GM12801 (cell line): ENCODE data around the gene DNAAF2.

ENCODE experiments used
- TF ChIP-seq, protein P1 (sequence below): IDR thresholded peaks from one replicate; pipeline ENCODE4 v1.5.1; 2011; ENCODE audit warnings: control low read depth; ENCODE audit not compliant: insufficient read length; ENCODE audit errors: extremely low read depth

The DNAAF2 gene

DNA sequence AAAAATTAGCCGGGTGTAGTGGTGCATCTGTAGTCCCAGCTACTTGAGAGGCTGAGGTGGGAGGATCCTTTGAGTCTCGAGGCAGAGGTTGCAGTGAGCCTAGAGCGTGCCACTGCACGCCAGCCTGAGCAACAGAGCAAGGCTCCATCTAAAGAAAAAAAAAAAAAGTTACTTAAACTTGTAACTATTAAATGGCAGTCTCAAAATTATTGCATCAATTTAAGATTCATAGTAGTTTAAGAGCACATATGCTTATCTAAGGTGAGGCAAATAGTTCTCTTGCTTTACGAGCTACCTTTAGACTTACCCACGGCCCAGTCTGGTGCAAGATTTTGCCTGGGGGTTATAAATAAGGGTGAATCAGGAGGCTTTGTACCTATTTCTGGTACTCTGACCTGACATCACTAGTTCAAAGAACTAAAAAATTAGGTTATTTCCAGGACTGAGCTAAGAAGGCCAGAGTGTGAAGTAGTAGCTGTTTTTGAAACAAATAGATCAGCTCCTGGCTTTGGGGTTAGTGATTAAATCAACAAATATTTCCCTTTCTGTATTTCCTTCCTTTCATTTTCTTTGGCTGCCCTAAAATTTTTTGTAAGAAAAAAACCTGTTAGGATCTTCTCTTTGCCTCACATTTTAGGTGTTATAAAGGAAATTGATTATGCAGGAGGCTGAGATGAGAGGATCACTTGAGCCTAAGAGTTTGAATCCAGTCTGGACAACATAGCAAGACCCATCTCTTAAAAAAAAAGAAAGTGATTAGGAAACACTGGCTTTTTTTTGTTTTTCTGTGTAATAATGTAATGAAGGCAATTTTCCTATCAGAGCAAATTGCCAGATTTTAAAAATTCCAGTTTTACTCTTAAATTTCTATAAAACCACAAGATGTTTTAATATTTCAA lies 10.9 kb downstream of the DNAAF2 start:
- TF ChIP-seq, protein P1, sequence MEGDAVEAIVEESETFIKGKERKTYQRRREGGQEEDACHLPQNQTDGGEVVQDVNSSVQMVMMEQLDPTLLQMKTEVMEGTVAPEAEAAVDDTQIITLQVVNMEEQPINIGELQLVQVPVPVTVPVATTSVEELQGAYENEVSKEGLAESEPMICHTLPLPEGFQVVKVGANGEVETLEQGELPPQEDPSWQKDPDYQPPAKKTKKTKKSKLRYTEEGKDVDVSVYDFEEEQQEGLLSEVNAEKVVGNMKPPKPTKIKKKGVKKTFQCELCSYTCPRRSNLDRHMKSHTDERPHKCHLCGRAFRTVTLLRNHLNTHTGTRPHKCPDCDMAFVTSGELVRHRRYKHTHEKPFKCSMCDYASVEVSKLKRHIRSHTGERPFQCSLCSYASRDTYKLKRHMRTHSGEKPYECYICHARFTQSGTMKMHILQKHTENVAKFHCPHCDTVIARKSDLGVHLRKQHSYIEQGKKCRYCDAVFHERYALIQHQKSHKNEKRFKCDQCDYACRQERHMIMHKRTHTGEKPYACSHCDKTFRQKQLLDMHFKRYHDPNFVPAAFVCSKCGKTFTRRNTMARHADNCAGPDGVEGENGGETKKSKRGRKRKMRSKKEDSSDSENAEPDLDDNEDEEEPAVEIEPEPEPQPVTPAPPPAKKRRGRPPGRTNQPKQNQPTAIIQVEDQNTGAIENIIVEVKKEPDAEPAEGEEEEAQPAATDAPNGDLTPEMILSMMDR, result no peak

DNA sequence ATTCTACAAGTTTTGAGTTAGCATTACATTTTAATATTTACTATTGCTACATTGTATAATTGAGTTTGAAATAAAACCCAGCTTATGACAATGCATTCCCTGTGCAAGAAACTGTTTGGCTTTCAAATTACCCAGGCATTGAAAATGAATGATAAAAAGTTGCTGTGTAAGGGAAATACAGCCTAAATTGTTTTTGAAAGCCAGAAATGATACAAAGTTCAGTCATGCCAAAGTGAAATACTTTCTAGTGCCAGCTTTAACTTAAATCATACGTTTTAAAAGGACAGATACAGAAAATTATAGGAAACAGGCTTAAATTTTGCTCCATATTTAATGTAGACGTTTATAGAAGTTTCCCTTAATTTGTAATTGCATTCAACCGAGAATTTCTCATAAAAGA lies 11.7 kb downstream of the DNAAF2 start:
- TF ChIP-seq, protein P1, result no peak

- TF ChIP-seq, protein P1, result no peak
These were observed 12.9 kb downstream of the DNAAF2 start for GRCh38 chr14:49622022-49622607.

DNA sequence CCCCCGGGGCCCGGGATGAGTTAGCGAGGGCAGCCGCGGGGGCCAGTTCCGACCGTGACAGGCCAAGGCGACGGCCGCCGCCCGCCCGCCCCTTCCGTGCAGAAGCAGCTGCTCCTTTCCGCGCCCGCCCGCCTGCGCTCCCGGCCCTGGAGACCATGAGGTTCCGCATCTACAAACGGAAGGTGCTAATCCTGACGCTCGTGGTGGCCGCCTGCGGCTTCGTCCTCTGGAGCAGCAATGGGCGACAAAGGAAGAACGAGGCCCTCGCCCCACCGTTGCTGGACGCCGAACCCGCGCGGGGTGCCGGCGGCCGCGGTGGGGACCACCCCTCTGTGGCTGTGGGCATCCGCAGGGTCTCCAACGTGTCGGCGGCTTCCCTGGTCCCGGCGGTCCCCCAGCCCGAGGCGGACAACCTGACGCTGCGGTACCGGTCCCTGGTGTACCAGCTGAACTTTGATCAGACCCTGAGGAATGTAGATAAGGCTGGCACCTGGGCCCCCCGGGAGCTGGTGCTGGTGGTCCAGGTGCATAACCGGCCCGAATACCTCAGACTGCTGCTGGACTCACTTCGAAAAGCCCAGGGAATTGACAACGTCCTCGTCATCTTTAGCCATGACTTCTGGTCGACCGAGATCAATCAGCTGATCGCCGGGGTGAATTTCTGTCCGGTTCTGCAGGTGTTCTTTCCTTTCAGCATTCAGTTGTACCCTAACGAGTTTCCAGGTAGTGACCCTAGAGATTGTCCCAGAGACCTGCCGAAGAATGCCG lies 13.7 kb downstream of the DNAAF2 start:
- TF ChIP-seq, protein P1, result no peak

DNA sequence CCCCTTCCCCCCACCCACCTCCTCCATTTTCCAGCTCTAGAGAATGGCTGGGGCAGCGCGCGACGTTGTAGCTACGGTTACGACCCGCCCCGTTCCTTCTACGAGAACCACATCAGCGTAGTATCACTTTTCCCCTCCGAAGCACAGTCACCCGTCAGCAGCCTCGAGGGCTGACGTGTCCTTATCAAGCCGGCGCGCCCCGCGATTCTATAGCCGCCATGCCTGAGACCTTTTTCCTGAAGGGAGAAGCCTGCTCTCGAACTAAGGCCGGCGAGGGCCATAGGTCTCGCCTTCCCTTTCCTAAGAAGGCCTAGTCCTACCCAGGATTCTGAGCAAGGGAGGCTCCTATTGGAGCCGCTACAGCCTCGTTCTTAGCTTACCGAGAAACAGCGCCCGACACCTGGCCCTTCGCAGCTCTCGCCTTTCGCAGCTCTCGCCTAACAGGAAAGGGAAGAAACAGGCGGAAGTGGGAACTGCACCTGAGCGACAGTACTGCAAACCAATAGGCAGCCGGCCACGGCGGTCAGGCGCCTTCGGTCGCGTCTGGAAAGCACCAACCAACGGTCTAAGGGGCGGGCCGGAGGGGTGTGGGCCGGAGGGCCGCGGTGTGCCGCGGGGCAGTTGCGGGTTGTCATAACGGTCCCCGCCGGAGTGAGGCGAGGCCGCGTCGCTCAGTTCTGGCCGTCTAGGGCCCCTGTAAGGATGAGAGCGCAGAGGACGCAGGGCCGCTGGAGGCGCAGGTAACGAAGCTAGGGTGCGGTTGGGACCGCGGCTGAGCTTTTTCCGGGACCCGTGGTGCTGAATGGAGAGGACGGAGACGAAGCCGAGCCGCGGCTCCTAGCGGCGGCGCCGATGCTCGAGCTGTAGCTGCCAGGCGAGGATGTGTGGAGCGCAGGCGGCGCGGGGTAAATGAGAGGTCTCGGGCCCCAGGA lies 14.6 kb downstream of the DNAAF2 start, which contains the start of the genes MGAT2 and RPL36AL:
MGAT2 (plus strand) TSS at position 618 of the 932 bp plus-strand sequence. CDS start 470 bp downstream, outside the sequence.
RPL36AL (minus strand) TSS at position 445 of the 932 bp plus-strand sequence. CDS start 1,522 bp downstream, outside the sequence.
- TF ChIP-seq, protein P1, result no peak

DNA sequence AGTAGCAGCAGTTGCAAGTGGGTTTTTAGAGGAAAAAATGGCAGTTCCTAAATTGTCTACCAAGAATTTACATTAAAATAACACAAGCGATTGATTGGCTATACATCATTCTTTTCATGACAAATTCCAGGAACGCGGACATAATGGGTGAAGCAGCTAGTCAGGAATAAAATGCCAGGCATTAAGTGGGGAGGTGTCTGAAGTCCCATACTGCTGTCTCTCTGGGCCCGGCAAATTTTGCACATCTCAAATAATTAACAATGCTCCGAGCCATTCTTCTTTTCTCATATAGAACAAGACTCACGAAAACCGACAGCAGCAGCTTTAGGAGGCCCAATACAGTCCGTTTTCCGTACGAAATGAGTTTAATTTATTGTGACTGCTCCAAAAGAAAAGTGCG lies 15.3 kb downstream of the DNAAF2 start:
- TF ChIP-seq, protein P1, result no peak
